ENCODE results near the gene NBAS.

DNA sequence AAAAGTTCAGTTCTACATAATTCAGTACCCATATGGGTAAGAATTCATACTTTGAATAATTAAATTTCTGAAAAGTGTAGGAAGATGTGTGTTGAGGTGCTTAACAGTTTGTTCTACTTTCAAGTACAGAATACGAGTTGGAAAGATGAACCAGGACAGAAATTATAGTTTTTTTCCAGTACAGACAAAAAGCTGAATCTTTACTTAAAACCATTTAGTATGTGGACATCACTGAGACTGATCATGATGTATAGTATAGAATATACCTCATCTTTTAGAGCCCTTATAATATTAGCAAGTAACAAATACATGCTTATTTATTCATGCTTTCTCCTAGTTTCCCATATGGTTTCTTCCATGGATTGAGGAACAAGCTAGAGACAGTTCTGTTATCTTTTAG lies 40.5 kb upstream of the NBAS start:
- TF ChIP-seq FOS (IDR thresholded peaks at IDR 0.05; ENCODE audit: borderline replicate concordance, insufficient read depth, low read length) (no peak), EZH2 (IDR thresholded peaks at IDR 0.05; ENCODE audit: borderline replicate concordance, low read depth, low read length, severe bottlenecking) (no peak), JUN (IDR thresholded peaks at IDR 0.05; ENCODE audit: borderline replicate concordance, insufficient read depth, insufficient read length, low read depth) (no peak), POLR2A (IDR thresholded peaks at IDR 0.05; ENCODE audit: low read depth, low read length) (no peak), GATA2 (IDR thresholded peaks at IDR 0.05; ENCODE audit: insufficient read depth, insufficient read length, low read depth, low read length) (no peak), POLR2AphosphoS5 (IDR thresholded peaks at IDR 0.05; ENCODE audit: insufficient read depth, low read depth, low read length) (no peak)
- TF ChIP-seq, protein P1, sequence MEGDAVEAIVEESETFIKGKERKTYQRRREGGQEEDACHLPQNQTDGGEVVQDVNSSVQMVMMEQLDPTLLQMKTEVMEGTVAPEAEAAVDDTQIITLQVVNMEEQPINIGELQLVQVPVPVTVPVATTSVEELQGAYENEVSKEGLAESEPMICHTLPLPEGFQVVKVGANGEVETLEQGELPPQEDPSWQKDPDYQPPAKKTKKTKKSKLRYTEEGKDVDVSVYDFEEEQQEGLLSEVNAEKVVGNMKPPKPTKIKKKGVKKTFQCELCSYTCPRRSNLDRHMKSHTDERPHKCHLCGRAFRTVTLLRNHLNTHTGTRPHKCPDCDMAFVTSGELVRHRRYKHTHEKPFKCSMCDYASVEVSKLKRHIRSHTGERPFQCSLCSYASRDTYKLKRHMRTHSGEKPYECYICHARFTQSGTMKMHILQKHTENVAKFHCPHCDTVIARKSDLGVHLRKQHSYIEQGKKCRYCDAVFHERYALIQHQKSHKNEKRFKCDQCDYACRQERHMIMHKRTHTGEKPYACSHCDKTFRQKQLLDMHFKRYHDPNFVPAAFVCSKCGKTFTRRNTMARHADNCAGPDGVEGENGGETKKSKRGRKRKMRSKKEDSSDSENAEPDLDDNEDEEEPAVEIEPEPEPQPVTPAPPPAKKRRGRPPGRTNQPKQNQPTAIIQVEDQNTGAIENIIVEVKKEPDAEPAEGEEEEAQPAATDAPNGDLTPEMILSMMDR (IDR thresholded peaks at IDR 0.05; ENCODE audit: extremely low read depth in 1 of 2, insufficient read depth in 1 of 2, low read depth in 1 of 2, low read length in 2 of 2): no peak

Measured in endothelial cell of umbilical vein (primary cell).